8988T (cell line): ENCODE results near the gene GRAP.
"Not testable (repeated sequence)": the region's sequence is repeated elsewhere in the genome, so short reads cannot be mapped to it uniquely, and the experiment has no call there.

Source experiments
- DNase-seq: peaks from one replicate; pipeline ENCODE4 v3.0.0; 2011

Gene GRAP

GRCh38 chr17:19046782-19047375, at the start of gene GRAP:
TSS of gene GRAP (minus strand) at chr17:19046957. CDS start at chr17:19046926, 31 bp downstream.
- DNase-seq = not testable (repeated sequence)

GRCh38 chr17:19093684-19094438, 47.1 kb upstream of the GRAP start:
- not testable (repeated sequence) for DNase-seq

GRCh38 chr17:19092737-19093683, 46.3 kb upstream of the GRAP start:
- not testable (repeated sequence) for DNase-seq

- DNase-seq = not testable (repeated sequence)
Observed at GRCh38 chr17:19090058-19090772, 43.5 kb upstream of the GRAP start.

- DNase-seq = not testable (repeated sequence)
Observed at GRCh38 chr17:19088804-19089685, 42.3 kb upstream of the GRAP start.

- not testable (repeated sequence) for DNase-seq
Observed at GRCh38 chr17:19077386-19077785, 30.6 kb upstream of the GRAP start.

- DNase-seq = not testable (repeated sequence)
Observed at GRCh38 chr17:19076398-19077192, 29.8 kb upstream of the GRAP start.

- not testable (repeated sequence) for DNase-seq
Observed at GRCh38 chr17:19070318-19071168, 23.8 kb upstream of the GRAP start.

GRCh38 chr17:19064378-19064777, 17.6 kb upstream of the GRAP start:
- not testable (repeated sequence) for DNase-seq

- not testable (repeated sequence) for DNase-seq
Observed at GRCh38 chr17:19063326-19063956, 16.7 kb upstream of the GRAP start.

- DNase-seq = not testable (repeated sequence)
Observed at GRCh38 chr17:19062718-19063325, 16.1 kb upstream of the GRAP start.

- not testable (repeated sequence) for DNase-seq
Observed at GRCh38 chr17:19062009-19062717, 15.4 kb upstream of the GRAP start.

GRCh38 chr17:19055447-19055846, 8.7 kb upstream of the GRAP start:
- not testable (repeated sequence) for DNase-seq

GRCh38 chr17:19048826-19049225, 2.1 kb upstream of the GRAP start:
- not testable (repeated sequence) for DNase-seq

GRCh38 chr17:19047510-19047909, 753 bp upstream of the GRAP start:
- not testable (repeated sequence) for DNase-seq

- DNase-seq = not testable (repeated sequence)
Observed at GRCh38 chr17:19044643-19045042, 2.1 kb downstream of the GRAP start.

- not testable (repeated sequence) for DNase-seq
Observed at GRCh38 chr17:19043032-19043431, 3.7 kb downstream of the GRAP start.

GRCh38 chr17:19042369-19042768, 4.4 kb downstream of the GRAP start:
- not testable (repeated sequence) for DNase-seq
